NCI-H82 (cell line): ENCODE data around the gene RYR2.
A peak's percentile ranks its signal among the peaks of the same experiment; 100 is the strongest.

ENCODE experiments used
- DNase-seq: peaks from one replicate; lab custom pipeline; 2025; lab: John Stamatoyannopoulos, UW

Gene RYR2

GRCh38 chr1:237861944-237862343 lies 820.0 kb downstream of the RYR2 start:
- DNase-seq = no peak

- DNase-seq = no peak
These were observed 821.2 kb downstream of the RYR2 start for GRCh38 chr1:237863234-237863633.

DNA sequence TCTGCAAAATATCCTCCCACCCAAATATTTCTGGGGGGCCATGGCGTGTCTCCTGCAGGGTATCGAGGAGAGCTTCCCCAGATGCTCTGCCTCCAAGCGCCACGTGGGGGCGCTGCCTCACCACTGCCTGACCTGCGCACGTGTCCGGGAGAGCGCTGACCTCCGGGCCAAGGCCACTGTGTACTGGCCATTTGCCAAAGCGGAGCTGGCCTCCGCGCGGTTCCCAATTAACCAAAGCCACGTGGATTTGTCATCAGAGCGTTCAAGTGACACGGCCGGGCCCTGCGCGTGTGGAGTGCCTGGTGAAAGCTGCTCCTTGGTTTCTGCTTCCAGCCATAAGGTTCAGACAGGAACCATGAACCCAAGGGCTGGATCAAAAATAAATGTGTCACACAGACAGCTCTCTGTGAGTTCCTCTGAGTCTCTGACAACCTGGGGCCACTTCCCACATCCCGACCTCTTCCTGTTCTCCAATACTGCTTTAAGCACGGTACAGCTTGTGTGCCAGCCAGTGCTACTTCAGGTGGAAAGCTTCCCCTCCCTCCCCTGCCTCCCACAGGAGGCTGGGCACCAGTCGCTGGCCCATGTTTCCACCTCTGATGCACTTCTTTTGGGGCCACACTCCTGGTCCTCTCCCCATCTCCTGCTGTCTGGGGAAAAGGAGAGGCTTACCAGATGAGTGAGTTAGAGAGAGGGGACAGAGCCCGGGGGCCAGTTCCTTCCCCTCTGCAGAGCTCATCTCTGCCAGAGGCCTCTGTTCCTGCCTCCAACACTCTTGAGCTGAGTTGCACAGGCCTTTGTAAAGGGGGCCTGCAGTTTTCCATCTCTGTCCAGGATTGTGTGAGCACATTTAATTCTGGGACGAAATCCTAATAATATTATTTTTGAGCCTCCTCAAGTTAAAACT lies 822.6 kb downstream of the RYR2 start:
- DNase-seq = peak; percentile 63

DNA sequence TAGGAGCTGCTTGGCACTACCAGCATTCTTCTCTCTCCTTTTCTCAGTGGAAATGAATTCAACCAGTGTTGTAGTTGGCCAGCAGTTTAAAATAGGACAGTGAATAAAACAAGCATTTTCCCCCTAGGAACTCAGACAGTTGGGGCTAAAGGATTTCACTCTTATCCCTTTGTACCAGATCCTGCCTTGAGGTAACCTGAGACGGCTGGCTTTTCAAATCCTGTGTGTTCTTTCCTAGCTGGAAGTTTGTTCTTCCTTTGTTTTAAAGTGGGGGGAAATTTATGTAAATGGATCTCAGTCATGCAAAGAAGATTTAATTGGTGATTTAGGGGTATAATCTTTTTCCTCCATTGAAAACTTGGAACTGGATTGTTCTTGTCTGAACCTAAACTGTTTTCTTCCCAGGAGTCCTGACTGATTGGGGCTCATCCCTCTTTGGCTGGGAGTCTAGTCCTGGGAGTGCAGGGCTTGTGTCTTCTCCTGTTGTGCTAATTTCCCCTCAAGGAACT lies 825.5 kb downstream of the RYR2 start:
- DNase-seq = peak; percentile 13

- DNase-seq = no peak
These were observed 827.0 kb downstream of the RYR2 start for GRCh38 chr1:237868817-237869600.

DNA sequence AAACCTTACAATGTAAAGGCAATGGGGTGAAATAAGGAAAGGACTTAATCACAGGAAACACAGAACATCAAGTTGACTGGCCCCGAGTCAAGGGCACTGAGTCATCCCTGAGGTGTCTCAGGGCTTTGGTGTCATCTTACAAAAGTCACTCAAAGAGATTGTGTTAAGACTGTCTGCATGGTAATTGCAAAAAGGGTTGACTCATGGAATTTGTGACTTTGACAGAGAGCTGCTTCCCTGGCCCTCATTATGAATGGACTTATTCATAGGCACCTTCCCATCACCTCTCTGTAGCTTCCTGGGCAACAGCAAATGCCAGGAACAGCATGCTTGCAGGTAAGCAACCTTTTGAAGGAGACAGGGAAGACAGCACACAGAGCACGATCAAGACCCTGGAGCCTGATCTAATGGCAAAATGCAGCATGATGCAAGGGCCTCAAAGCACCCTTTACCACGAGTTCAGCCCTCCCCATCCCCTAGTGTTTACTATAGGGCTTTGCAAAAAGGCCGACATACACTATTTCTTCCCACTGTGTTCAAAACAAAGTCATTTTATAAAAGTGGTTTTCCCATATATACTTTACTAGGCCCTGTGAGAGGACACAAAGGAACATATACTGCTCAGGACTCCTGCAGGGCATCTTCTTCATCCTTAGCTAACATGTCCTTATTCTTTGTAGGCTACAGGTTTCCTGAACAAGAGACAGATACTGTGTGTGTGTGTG lies 831.7 kb downstream of the RYR2 start:
- no peak for DNase-seq

- DNase-seq = no peak
These were observed 833.3 kb downstream of the RYR2 start for GRCh38 chr1:237875291-237875690.

DNA sequence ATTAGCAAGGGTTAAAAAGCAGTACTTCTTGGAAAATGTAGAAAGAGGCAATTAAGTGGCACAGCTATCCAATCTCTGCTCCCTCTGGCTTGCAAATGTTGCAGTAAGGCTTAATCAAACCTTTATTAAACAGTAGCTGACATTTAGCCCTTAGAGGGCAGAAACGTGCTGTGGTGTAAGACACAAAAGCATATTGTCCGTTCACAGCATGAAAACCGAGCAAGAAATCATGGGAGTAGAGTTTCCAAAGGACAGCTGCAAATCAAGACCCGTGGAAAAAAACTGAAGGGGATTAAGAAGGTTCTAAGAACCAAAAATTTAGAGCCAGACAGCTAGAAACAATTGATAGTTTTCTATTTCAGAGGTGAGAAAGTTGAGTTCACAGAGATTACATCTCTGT lies 835.6 kb downstream of the RYR2 start:
- no peak for DNase-seq

DNA sequence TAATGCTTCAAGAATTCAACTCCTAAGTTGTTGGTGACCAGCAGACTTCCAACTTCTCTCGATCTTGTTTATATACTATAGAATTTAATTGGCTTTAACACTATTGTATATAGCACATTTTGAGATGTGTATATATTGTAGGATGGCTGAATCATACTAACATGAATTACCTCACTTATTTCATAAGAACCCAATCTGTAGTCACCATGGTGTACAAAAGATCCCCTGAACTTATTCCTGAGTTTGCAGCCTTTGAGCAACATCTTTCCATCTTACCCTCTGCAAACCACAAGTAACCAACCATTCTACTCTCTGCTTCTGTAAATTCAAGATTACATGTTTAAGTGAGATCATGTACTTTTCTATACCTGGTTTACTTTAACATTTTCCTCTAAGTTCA lies 836.4 kb downstream of the RYR2 start:
- DNase-seq = no peak

DNA sequence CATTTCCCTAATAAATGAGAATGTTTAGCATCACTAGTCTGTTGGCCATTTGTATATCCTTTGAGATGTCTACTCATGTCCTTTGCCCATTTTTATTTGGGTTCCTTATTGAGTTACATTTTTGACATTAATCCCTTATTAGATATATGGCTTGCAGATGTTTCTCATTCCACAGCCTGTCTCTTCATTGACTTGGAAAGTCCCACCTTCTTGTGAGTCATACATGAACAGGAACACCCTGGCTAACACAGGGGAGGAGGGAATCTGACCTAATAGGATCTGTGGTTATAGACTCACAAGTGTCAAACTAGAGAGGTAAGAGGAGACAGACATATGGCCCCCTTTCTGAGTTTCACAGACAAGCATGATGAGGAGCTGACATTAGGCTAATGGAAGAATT lies 837.2 kb downstream of the RYR2 start:
- peak; percentile 23 for DNase-seq
